NOMO-1 treated with DMSO at 0.1 percent for 48 hours (cell line): ENCODE data around the gene FNDC11.
"Not testable (repeated sequence)": the region's sequence is repeated elsewhere in the genome, so short reads cannot be mapped to it uniquely, and the experiment has no call there.

Source experiments
- DNase-seq: peaks from one replicate; lab custom pipeline; 2025; ENCODE audit not compliant: unreplicated experiment; lab: John Stamatoyannopoulos, UW

The FNDC11 gene

GRCh38 chr20:63552481-63553249 lies 1.3 kb upstream of the FNDC11 start:
- DNase-seq: no peak

DNA sequence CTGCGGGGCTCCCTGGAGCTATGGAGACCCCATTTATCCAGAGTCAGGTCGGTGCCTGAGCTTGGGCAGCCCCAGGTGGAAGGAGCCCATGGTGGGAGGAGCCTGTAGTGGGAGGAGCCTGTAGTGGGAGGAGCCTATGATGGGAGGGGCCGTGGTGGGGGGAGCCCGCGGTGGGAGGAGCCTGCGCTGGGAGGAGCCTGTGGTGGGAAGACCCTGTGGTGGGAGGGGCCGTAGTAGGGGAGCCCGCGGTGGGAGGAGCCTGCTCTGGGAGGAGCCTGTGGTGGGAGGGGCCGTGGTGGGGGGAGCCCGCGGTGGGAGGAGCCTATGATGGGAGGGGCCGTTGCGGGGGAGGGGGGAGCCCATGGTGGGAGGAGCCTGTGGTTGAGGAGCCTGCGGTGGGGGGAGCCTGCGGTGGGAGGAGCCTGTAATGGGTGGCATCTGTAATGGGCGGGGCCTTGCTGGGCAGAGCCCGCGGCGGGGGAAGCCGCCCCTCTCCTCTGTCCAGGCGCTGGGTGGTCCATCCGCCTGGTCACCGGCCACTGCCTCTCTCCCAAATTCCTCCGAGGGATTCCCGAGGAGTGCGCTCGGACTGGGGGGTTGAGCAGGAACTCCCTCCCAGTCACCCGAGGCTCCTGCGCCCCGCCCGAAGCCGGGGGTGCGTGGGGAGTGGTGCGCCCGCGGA lies 567 bp upstream of the FNDC11 start:
- DNase-seq: peak; percentile 69

- no peak for DNase-seq
Measured at GRCh38 chr20:63554361-63555278, 661 bp downstream of the FNDC11 start.

DNA sequence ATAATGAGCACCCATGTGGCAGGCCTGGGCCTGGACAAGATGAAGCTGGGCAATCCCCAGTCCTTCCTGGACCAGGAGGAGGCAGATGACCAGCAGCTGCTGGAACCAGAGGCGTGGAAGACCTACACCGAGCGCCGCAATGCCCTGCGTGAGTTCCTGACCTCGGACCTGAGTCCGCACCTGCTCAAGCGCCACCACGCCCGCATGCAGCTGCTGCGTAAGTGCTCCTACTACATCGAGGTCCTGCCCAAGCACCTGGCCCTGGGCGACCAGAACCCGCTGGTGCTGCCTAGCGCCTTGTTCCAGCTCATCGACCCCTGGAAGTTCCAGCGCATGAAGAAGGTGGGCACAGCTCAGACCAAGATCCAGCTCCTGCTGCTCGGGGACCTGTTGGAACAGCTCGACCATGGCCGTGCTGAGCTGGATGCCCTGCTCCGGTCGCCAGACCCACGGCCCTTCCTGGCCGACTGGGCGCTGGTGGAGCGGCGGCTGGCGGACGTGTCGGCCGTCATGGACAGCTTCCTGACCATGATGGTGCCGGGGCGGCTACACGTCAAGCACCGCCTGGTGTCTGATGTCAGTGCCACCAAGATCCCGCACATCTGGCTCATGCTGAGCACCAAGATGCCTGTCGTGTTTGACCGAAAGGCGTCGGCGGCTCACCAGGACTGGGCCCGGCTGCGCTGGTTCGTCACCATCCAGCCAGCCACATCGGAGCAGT lies 1.9 kb downstream of the FNDC11 start:
- DNase-seq: no peak

DNA sequence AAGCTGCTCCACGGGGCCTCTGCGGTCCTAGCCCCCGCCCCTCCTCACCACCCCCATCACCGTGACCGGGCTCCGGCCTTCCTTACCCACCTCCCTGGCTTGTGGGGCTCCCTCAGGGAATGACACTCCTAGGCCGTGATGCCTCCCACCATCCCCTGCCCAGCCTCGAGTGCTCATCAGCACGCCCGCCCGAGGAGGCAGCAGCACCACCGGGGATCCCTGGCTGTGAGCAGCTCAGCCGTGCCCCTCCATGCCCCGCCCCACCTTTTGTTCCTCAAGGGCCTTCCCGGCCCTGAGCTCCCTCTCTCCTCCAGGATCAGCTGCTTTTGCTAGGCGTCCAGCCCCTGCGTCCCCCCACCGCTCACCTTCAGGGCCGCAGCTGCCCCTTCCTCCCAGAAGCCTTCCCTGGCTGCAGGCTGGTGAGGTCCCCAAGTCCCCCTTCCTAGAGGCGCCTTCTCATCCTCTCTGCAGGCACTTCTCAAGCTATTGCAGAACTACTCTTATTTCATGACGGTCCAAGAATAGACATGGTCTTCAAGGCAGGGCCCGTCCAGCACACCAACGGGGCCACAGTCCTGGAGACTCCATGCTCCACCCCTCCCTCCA lies 3.0 kb downstream of the FNDC11 start:
- no peak for DNase-seq

- no peak for DNase-seq
Measured at GRCh38 chr20:63557481-63557891, 3.5 kb downstream of the FNDC11 start.

DNA sequence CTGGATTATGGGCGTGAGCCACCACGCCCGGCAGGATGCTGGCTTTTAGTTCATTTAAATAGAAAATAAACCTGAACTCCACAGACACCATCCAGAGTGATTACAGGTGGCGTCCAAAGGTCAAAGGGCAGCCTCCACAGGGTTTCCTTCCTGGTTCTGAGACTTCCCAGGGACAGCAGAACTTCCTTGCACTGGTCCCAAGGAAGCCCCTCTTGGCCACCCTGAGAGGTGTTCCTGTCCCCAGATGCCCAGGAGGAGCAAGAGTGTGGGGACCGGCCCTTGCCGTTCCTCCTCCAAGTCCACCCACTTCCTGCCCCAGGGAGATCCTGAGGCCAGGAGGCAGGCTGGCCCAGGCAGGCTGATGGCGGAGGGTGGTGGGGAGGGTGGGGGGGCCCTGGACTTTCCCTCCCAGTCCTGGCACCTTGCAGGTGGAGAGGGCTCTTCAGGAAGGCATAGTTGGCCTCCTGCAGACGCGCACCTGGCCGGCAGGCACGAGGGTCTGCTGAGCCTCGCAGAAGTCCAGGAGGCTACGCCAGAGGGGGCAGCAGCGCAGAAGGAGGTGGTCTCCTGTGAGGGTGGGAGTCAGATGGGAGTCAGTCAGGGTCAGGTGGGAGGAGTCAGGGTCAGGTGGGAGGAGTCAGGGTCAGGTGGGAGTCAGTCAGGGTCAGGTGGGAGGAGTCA lies 5.0 kb downstream of the FNDC11 start:
- no peak for DNase-seq

DNA sequence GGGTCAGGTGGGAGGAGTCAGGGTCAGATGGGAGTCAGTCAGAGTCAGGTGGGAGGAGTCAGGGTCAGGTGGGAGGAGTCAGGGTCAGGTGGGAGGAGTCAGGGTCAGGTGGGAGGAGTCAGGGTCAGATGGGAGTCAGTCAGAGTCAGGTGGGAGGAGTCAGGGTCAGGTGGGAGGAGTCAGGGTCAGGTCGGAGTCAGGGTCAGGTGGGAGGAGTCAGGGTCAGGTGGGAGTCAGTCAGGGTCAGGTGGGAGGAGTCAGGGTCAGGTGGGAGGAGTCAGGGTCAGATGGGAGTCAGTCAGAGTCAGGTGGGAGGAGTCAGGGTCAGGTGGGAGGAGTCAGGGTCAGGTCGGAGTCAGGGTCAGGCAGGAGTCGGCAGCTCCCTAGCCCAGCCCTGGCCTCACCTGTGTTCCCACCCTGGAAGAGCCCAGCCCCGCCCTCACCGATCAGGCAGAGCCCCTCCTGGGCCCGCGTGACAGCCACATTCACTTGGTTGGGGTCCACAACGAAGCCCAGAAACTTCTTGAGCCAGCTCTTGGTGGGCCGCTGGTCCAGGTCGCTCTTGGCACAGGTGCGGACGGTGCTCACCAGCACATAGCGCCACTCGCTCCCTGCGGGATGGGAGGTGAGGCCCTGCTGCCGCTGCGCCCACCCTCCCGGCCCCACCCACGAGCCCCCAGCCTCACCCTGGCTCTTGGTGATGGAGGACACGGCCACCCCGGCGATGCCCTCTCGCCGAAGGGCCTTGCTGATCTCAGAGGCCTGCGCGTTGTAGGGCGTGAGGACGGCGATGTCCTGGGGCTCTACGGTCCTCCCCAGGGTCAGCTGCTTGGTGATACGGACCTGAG lies 5.8 kb downstream of the FNDC11 start:
- DNase-seq: not testable (repeated sequence)

GRCh38 chr20:63560333-63560805 lies 6.4 kb downstream of the FNDC11 start:
- DNase-seq: no peak

- no peak for DNase-seq
Measured at GRCh38 chr20:63560856-63561609, 7.1 kb downstream of the FNDC11 start.

GRCh38 chr20:63561624-63562396 lies 7.9 kb downstream of the FNDC11 start:
- no peak for DNase-seq

DNA sequence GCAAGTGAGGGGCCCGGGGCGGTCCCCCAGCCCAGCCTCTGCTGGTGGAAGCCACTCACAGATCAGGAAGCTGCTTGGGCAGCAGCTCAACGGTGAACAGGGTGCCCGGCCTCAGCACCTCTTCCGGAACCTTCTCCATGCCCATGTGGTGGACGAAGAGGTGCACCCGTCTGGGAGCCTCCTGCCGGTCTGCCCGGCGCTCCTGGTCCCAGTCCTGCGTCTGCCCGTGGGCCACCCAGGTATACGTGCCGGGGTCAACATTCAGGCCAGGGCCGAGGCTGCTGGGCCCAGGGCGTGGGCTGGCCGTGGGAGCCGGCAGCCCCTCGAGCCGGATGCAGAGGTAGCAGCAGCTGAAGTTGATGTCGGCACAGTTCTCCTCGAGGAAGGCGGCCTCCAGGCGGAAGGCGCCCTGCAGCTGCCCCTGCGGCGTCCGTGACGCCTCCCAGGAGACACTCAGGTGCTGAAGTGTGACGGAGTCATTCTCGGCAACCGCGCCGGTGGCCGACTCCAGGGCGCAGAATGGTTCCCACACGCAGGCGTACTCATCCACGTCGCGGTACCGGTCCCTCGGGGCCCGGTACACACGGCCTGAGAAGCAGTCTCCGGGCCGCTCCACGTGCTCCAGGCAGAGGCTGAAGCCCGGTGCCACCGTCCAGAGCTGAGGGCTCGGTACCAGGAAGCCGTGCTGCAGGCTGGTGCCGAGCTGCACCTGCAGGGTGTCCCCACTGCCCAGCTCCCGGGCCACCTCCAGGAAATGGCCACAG lies 8.7 kb downstream of the FNDC11 start:
- no peak for DNase-seq

- no peak for DNase-seq
Measured at GRCh38 chr20:63563225-63563935, 9.4 kb downstream of the FNDC11 start.

GRCh38 chr20:63564036-63564810 lies 10.3 kb downstream of the FNDC11 start:
- no peak for DNase-seq

GRCh38 chr20:63565021-63565698 lies 11.2 kb downstream of the FNDC11 start:
- no peak for DNase-seq
